ENCODE measurements around the gene ARL6IP4.
"Not testable (repeated sequence)": the region's sequence is repeated elsewhere in the genome, so short reads cannot be mapped to it uniquely, and the experiment has no call there.

Gene ARL6IP4

DNA sequence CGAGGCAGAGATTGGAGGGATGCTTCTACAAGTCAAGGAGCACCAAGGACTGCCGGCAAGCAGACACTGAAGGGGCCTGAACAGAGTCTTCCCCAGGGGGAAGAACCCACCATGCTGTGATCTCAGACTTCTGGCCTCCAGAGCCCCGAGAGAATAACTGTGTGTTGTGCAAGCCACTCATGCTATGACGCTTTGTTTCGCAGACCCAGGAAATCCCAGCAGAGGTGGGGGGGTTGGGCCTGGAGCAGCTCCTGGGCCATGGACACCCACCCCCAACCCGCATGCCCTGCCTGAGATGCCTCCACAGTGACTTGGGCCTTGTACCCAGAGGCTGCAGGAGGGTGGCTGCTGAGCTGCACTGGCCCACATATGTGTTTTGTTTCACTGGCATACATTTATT, 31.2 kb downstream of the ARL6IP4 start:
- no peak for DNase-seq (ENCODE audit: low read depth in 2 of 2)

DNA sequence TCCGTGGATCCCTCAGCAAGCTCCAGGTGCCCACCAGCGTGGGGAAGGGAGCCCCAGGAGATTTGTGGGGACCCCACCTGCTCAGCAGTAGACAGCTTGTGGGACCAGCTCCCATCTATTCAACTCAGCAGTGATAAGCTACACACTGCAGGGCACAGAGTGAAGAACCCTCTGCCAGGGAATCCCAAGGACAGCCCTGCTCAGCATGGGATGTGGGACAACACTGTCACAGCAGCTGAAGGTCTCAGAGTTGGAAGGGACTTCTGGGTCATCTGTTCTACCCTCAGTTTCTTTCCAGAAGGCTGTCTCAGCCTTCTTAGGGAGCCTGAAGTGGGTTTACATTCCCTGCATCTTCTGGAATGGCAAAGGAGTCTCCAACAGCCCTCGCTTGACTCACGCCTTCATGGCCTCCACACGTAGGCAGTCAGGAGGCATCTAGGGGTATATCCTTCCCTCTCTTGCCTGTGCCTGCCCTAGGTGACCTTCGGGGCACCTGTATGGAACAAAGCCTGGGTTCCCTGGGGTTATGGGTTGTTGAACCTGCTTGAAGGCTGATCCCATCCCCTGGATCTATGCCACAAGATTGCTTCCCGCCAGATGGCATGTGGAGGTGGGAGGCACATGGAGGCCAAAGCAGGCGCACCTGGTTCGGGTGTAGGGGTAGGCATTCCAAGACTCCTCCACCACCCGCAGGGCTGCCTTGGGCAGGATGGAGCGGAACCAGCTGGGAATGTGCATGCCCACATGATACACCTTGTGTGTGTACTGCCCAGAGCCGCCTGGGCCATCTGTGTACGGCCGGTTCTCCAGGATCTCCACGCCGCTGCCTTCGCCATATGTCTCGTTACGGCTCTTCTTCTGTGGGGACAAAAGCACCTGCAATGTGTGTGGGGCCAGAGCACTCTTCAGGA, 33.0 kb downstream of the ARL6IP4 start:
- no peak for DNase-seq (ENCODE audit: low read depth in 2 of 2)

DNA sequence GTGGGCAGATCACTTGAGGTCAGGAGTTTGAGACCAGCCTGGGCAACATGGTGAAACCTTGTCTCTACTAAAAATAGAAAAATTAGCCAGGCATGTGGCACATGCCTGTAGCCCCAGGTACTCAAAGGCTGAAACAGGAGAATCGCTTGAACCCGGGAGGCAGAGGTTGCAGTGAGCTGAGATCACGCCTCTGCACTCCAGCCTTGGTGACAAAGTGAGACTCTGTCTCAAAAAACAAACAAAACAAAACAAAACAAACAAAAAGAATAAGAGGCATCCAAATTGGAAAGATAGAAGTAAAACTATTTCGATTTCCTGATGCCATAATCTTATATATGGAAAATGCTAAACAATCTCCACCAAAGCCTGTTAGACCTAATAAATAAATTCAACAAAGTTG, 34.0 kb downstream of the ARL6IP4 start:
- DNase-seq (ENCODE audit: low read depth in 2 of 2): not testable (repeated sequence)

DNA sequence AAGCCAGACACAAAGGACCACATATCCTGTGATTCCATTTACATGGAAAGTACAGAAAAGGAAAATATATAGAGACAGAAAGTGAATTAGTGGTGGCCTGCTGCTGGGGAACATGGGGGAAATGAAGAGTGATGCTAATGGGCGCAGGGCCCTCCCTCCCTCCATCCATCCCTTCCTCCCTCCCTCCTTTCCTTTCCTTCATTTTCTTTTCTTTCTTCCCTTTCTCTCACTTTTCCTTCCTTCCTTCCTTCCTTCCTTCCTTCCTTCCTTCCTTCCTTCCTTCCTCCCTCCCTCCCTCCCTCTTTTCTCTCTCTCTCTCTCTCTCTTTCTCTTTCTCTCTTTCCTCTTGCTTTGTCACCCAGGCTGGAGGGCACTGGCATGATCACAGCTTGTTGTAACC, 37.3 kb downstream of the ARL6IP4 start:
- no peak for DNase-seq (ENCODE audit: low read depth in 2 of 2)

DNA sequence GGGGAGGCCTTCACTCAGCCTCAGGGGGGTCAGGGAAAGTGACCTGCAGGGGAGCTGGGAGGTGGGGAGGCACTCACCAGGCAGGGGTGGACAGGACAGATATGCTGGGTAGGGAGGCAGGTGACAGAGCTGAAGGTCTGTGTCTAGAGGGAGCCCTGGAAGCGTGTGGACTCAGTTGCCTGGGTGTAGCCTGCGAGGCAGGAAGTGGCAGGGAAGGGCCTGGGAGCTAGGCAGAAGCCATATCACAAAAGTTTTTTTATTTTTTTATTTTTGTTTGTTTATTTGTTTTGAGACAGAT, 39.3 kb downstream of the ARL6IP4 start:
- DNase-seq (ENCODE audit: low read depth in 2 of 2): no peak

DNA sequence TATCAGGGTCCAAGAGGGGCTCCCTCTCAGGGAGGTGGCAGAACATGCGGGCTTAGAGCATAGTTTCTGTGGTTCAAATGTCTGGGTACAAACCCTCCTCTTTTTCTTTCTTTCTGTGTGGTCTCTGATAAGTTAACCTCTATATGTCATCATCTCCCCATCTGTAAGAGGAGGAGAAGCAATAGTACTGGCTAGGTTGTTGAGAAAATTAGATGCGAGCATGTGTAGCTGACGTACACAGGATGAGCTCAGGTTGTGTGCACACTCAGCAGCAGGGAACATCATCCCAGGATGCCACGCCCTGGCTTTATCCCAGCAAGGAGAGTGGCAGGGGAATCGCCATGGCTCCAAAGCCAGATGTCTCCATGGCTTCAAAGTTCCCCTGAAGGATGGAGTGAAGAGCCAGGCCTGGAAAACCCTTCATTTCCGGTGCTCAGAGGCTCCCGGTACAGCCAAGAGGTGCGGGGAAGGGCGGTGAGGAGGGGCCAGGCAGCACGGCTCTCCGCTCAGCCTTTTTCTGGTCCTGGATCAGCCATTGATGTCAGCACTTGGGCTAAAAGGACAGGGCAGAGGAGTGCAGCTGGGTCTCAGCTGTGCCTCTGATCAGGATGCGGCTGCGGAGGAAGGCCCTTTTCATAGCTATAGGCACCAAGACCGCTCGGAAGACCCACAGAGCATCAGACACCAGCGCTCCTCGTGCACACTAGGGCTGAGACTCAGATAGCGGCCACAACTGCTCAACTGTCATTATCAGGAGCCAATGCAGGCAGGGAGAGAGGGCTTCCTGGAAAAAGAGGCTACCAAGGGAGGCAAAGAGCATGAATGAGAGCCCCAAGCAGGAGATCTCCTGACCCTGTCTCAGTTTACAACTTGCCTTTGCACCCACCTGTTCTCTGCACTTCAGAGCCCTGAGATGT, 41.5 kb downstream of the ARL6IP4 start:
- no peak for DNase-seq (ENCODE audit: low read depth in 2 of 2)

DNA sequence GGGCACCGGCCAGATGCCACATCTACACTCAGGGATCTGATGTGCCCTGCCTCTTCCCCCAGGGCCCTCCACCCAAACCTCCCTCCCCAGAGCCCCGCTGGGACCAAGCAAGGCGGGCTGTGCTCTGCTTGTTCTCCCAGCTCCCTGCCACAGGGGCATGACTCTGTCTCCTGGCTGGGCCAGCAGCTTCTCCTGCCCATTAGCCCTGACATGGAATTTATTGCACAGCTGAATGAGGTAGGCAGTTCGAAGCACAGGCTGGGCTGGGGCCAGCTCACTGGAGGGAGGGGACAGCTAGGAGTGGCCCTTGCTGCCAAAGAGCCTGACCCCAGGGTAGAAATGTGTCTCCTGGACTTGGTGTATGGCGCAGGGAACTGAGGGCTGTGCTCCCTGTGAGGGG, 42.4 kb downstream of the ARL6IP4 start:
- DNase-seq (ENCODE audit: low read depth in 2 of 2): no peak

DNA sequence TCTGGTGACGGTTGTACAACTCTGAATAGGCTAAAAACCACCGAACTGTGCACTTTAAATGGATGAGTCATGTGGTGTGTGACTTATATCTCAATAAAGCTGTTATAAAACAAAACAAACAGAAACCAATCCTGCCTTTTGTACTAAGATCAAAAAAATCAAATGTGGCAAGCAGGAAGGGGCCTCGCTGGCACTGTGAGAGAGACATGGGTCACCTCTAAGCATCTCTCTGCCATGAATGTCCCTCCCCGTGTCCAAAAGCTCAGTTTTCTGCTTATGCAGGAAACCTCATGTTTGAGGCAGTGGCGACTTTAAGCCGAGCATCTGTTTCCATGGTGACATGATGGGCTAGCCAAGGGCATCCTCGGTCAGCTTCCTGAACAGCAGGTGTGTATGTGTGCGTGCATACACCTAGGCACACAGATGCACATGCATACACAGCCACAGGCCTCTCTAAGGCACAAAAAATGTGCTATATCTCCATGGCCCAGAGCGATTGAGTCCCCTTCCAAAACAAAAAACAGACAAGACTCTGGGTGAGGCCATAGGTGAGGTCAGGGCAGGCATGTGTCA, 44.4 kb downstream of the ARL6IP4 start:
- DNase-seq (ENCODE audit: low read depth in 2 of 2): no peak

DNA sequence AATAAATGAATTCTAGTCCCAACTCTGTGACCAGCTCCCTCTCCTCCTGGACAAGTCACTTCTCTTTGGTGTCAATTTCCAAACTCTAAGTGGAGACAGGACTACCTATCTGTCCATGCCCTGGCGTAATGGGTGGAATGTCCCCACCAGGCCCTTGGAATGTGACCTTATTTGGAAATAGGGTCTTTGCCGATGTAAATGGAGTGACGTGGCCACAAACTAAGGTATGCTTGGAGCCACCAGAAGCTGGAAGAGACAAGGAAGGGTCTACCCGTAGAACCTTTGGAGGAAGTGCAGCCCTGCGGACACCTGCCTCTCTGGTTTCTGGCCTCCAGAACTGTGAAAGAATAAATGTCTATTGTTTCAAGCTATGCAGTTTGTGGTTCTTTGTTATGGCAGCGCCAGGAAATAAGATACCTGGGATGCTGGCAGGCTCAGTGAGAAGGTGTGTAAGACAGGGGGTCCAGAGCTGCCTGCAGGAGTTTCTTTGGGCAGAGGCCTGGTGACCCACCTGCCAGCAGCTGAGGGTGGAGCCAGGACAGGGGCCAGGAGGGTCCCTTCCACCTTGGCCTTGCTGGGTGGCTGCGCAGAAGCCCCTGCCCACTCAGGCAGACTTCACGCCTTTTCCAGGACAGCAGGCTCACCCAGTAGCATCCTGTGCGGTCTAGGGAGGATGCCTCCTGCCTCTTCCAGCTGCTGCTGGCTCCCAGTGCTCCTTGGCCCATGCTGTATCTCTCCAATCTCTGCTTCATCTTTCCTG, 45.8 kb downstream of the ARL6IP4 start:
- DNase-seq (ENCODE audit: low read depth in 2 of 2): no peak

DNA sequence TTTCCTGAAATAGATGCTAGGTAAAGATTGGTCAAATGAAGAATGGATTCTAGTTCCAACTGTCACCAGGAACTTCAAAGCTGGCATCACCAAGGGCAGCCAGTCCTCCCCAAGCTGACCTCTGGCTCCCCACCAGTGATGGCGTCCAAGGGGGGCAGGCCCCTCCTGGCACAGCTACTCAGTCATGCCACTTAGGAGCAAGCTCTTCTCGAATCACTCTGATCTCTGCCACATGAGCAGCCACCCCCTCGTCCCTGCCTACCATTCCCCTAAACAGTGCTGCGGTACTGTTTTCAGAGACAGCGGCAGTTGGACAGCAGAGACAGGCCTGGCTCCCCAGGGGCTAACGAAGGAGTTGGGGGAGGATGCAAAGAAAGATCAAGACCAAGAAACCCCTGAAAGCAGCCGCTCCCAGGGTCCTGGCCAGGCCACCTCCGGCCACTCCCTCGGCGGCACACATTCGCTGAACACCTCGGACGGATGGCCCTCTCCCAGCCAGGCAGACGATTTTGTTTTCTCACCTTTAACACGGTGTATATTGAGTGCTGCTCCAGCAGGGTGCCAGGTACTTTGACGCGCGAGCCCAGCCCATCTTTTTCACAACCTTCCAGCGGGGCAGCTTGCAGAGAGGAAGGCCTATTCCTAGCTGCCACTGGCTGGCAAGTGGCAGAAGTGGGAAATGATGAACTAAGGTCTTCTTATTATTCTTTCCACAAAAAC, 47.4 kb downstream of the ARL6IP4 start:
- no peak for DNase-seq (ENCODE audit: low read depth in 2 of 2)

DNA sequence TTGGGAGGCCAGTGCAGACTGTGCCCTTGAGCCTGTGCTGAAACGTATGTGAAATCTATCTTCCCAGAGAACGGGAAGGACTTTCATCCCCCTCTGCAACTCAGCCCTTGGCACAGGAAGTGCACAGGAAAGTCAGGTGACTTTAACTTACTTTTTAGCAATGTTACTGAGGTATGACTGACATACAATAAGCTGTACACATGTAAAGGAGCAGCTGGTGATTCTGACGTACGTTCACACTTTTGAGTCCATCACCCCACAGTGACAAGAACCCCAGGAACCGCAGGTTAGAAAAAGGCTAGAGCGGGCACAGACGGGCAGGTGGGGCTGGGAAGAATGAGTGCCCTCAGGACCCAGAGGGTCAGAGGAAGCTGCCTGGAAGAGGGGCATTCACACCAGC, 48.0 kb downstream of the ARL6IP4 start:
- no peak for DNase-seq (ENCODE audit: low read depth in 2 of 2)

DNA sequence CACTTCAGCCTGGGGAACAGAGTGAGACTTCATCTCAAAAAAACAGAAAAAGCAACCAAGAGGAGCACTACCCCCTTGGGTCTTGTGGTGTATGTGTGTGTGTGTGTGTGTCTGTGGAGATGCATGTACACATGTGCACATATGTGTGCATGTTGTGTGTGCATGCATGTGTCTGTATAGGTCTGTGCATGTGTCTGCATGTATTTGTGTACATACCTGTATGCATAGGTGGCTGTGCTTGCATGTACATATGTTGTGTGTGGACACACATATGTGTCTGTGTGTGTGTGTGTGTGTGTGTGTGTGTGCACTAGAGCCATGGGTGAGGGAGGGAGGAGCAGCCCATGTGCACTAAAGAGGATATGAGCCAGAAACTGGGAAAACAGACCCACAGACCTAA, 49.1 kb downstream of the ARL6IP4 start:
- DNase-seq (ENCODE audit: low read depth in 2 of 2): no peak

DNA sequence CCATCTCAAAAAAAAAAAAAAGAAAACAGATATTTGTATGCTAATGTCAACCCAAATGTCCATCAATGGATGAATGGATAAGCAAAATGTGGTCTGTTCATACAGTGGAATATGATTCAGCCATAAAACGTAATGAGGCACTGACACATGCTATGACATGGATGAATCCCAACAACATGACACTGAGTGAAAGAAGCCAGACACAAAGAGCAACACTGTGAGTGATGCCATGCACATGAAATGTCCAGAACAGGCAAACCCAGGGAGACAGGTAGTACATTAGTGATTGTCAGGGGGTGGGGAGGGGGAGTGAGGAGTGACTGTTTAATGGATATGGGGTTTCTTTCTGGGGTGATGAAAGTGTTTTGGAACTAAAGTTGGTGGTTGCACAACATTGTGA, 50.2 kb downstream of the ARL6IP4 start:
- no peak for DNase-seq (ENCODE audit: low read depth in 2 of 2)

DNA sequence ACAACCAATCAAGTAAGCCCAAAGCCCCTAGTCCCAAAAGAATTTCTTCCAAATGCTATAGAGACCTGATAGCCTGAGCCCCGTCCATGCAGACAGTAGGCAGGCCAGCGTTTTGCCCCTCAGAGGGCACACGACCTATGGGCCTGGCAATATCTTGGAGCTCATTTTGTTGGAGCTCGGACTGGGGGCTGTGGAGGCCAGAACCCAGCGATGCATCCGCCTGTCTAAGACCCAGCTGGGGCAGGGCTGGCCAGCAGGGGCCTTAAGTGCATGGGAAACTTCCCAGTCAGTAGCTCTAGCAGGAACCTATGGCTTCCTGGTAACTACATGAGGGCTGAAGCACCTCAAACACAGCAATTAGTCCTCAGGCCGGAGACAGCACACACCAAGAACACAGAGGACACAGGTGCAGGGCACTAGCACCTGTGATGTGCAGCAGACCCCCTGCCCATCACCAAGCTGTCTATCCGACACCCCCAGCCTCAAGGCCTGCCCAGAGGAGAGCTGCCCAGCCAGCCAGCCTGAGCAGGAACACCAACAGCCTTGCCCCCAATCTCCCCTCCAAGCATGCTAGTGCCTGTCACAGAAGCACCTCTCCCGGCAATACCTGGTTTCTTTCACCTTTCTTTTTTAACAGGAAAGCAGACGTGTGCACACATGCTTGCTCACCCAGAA, 50.8 kb downstream of the ARL6IP4 start:
- DNase-seq (ENCODE audit: low read depth in 2 of 2): no peak
